Mononuclear cell (primary cell): ENCODE measurements around the gene GALNT9. TPM values are rescaled to one million over a fixed set of nuclear protein-coding genes. Genes with fewer than 3 reads are reported as not detected.
"Not testable (repeated sequence)": the region's sequence is repeated elsewhere in the genome, so short reads cannot be mapped to it uniquely, and the experiment has no call there.

Source experiments
- H3K27me3 ChIP-seq: 2 replicates; pipeline ENCODE4 v1.6.0; 2011; ENCODE audit warnings: low read length, control low read depth; ENCODE audit not compliant: insufficient read depth
- H3K4me1 ChIP-seq: 2 replicates; pipeline ENCODE4 v1.5.1; 2011; ENCODE audit warnings: mild to moderate bottlenecking, low read length, control low read depth; ENCODE audit not compliant: insufficient read depth
- H3K4me3 ChIP-seq: 2 replicates; pipeline ENCODE4 v1.5.1; 2011; ENCODE audit warnings: mild to moderate bottlenecking, low read length, moderate library complexity
- H3K9me3 ChIP-seq: 2 replicates; pipeline ENCODE4 v1.5.1; 2011; ENCODE audit warnings: low read depth, mild to moderate bottlenecking, control low read depth, low read length
- total RNA-seq: library from RNA; depleted of rRNA; stranded (reverse); fragments of >200 nt; gene quantifications from one replicate; pipeline ENCODE4 v1.2.3, GENCODE V29; 2012

Gene GALNT9
- total RNA-seq, 1 donor = 0.63 TPM

DNA sequence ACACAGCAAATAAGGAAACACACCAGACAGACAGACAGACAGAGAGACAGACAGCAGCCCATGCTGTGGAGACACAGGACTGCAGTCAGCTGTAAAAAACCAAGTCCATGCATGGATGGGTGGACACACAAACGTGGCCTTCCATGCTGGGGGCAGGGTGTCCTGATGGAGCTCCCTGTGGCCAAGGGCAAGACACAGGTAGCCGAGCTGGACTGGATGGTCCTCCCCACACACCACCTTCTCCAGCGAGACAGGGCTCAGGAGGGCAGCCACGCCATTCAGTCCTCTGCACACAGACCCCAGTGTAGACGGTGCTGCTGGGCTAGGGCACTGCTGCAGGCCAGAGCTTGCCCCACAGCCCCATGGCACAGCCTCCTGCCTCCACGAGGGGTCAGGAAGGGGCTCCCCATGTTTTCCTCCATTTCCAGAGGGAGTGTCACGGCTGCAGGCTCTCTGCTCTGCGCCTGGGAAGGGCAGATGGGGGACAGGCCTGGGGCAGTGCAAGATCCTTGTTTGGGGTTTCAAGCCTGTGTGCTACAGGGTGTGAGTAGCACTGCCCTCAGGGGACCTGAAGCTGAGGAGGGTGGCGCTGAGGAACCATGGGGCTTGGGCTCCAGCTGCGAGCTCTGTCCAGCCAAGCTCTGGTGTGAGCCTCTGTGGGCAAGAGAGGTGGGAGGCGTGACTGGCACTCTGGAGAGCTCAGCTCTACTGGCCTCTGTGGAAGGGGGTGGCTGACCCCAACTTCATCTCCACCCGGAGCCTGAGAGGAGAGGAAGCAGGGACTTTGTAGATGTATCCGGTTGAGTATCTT lies 67.9 kb downstream of the GALNT9 start:
- Histone ChIP-seq H3K4me1 (no peaks in the 10 kb centered on the region), H3K9me3 (no peaks in the 10 kb centered on the region), H3K27me3 (no peaks in the 10 kb centered on the region), H3K4me3 (no peak overlapping the region)

DNA sequence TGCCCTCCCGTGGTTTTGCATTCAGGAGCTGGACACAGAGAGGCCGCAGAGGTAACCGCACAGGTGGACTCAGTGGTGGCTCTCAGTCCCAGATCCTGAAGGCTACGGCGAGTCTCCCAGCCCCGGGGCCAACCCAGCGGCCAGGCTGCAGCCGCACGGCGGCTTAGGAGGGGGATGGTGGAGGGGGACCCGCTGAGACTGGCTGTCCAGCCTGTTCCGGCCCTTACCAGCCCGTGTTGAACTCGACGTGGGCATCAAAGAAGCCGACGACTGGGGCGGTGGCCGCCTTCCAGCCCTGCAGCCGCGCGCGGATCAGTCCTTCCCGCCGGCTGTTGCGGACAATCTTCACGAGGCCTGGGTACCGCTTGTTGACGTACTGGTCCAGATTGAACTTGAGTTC lies 68.7 kb downstream of the GALNT9 start:
- no peaks in the 10 kb centered on the region for H3K4me1 ChIP-seq
- H3K9me3 ChIP-seq = no peaks in the 10 kb centered on the region
- no peaks in the 10 kb centered on the region for H3K27me3 ChIP-seq
- H3K4me3 ChIP-seq = no peak overlapping the region

DNA sequence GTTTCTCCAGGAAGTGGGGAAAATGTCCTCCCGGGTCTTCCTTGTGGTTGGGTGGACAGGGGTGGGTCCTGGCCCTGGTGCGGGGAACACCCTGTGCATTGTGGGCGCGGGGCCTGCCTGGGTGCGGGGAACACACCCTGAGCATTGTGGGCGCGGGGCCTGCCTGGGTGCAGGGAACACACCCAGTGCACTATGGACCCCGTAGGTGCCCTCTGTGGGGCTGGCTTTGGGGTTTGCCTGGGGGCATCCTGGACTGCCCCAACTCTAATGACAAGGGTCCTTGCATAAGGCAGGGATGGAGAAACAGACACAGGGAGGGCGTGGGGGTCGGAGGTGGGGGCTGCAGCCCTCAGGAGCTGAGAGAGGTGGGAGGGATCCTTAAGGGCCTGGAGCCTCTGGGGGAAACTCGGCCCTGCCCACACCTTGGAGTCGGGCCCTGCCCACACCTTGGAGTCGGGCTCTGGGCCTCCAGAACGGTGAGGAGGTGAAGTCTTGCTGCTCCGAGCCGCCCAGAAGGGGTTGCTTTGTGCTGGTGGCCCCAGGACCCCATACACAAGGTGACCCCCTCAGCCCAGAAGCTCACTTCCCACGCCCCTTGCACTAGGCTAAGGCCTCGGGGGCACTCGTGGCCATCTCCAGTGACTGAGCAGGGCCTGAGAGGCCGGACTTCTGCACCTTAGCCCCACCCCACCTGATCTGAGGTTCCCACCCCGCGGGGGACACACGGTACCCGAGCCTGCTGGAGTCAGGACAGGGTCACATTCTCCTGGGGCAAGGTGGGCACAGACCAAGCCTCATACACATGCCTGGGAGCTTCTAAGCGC lies 69.3 kb downstream of the GALNT9 start:
- no peaks in the 10 kb centered on the region for H3K4me1 ChIP-seq
- no peaks in the 10 kb centered on the region for H3K27me3 ChIP-seq
- no peaks in the 10 kb centered on the region for H3K9me3 ChIP-seq
- H3K4me3 ChIP-seq = no peak overlapping the region

DNA sequence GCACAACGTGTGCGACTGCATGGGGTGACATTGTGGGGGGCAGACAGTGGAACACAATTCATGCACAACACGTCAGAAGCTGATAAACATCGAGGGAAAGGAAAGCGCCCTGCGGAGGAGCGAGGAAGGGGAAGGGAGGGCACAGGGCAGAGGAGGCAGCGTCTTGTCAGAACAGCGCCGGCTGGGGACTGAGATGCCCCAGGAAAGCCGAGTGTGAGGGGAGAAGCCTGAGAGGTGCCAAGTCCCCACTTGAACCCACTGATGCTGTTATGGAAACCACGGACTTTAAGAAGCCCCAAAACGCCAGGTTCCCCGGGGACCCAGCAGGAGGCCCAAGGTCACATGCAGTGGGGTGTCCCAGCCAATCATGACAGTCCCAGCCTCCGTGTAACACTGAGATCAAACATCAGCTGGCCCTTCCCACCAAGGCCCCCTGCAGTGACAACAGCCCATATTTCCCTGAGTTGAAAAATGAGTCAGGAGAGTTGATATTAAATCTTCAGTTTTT lies 70.0 kb downstream of the GALNT9 start:
- H3K27me3 ChIP-seq = no peaks in the 10 kb centered on the region
- H3K4me3 ChIP-seq = no peak overlapping the region
- no peaks in the 10 kb centered on the region for H3K4me1 ChIP-seq
- H3K9me3 ChIP-seq = no peaks in the 10 kb centered on the region

DNA sequence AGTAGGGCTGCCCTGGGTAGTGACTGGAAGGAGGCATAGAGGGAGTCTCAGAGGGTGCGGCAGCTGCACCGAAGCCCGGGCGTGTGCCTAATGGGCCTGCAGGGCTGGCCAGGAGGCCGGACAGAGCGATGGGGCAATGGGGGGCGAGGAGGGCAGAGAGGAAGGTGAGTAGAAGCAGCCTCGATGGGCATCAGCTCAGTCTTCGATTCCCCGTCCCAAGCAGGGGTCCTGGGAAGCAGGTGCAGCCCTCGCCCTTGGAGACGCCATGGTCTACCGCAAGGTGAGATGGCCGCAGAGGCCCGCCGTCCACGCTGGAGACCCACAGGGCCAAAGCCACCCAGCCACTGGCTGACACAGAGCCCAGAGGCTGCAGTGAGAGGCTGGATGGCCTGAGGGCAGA lies 70.8 kb downstream of the GALNT9 start:
- no peak overlapping the region for H3K4me3 ChIP-seq
- H3K4me1 ChIP-seq = no peaks in the 10 kb centered on the region
- H3K27me3 ChIP-seq = no peaks in the 10 kb centered on the region
- H3K9me3 ChIP-seq = no peaks in the 10 kb centered on the region

DNA sequence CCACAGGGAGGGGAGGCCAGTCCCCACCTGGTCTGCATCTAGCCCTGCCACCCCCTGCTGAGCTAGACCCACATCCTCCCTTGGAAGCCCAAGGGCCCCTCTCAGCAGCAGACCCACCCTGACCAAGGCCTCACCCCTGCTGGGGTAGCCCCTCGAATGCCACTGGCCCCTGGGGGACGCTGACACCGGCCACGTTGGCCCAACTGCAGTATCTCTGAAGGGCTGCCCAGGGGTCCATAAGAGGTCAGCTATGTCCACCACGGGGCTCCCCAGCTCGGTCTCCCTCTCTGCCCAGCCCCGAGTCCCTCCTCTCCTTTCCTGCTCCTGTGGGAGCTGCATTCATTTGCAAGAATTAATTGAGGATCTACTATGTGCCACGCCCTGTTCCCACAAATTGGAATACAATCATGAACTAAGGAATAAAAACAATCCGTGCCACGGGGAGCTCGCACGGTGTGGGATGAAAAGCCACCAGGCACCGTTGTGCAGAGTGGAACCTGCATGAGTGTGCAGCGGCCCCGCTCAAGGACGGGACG lies 71.4 kb downstream of the GALNT9 start:
- H3K9me3 ChIP-seq = no peaks in the 10 kb centered on the region
- no peaks in the 10 kb centered on the region for H3K27me3 ChIP-seq
- no peak overlapping the region for H3K4me3 ChIP-seq
- H3K4me1 ChIP-seq = no peaks in the 10 kb centered on the region

DNA sequence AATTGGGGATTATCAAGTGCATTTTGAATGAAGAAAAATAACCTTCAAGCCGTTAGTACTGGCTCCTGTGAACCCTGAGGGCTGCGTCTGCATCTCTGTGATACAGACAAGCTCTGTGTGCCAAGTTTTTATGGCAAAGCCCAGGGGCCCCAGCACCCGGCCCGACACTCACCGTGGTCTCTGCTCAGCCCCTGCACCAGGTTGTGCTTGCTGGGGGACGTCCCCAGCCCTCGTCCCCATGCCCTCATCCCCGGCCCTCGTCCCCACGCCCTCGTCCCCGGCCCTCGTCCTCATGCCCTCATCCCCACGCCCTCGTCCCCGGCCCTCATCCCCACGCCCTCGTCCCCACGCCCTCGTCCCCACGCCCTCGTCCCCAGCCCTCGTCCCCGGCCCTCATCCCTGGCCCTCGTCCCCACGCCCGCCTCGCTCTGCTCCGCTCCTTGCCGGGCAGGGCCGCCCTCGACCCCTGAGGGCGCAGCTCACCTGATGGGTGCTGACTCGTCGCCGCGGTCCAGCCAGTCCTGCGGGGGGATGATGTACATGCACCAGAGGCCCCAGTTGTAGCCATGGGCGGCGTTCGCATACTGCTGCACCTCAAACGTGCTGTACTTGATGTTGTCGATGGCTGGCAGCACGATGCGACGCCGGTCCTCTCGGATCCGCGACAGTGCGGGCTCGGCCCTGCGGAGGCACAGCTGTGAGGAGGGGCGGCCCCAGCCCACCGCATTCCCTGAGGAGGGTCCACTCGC lies 72.0 kb downstream of the GALNT9 start:
- Histone ChIP-seq H3K4me1 (no peaks in the 10 kb centered on the region), H3K9me3 (no peaks in the 10 kb centered on the region)

GRCh38 chr12:132256646-132257045 lies 72.7 kb downstream of the GALNT9 start:
- Histone ChIP-seq H3K9me3 (no peaks in the 10 kb centered on the region), H3K4me3 (no peak overlapping the region), H3K4me1 (no peaks in the 10 kb centered on the region), H3K27me3 (no peaks in the 10 kb centered on the region)

More for the DNA sequence above, 72.0 kb downstream of the GALNT9 start:
- Histone ChIP-seq H3K27me3 (no peaks in the 10 kb centered on the region), H3K4me3 (no peak overlapping the region)

DNA sequence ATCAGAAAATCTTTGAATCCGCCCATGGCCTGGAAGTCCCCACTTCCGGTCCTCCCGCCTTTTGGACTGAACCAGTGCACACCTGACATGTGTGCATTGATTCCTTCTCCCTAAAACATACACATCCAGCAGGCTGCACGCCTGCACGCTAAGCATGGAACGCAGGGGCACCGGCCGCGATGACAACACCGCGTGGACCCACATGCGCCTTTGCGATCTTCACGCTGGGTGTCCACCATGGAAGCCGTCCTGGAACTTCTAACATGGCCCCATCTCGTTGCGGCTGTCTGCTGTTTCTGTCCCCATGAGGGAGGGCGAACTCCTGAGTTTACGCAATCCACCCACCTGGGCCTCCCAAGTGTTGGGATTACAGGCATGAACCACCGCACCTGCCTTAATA lies 73.7 kb downstream of the GALNT9 start:
- H3K9me3 ChIP-seq = no peaks in the 10 kb centered on the region
- H3K27me3 ChIP-seq = no peaks in the 10 kb centered on the region
- H3K4me1 ChIP-seq = no peaks in the 10 kb centered on the region

GRCh38 chr12:132253698-132254480 lies 75.5 kb downstream of the GALNT9 start:
- Histone ChIP-seq H3K9me3 (no peaks in the 10 kb centered on the region), H3K4me1 (no peaks in the 10 kb centered on the region), H3K27me3 (no peaks in the 10 kb centered on the region), H3K4me3 (no peak overlapping the region)

More for the DNA sequence above, 73.7 kb downstream of the GALNT9 start:
- no peak overlapping the region for H3K4me3 ChIP-seq

DNA sequence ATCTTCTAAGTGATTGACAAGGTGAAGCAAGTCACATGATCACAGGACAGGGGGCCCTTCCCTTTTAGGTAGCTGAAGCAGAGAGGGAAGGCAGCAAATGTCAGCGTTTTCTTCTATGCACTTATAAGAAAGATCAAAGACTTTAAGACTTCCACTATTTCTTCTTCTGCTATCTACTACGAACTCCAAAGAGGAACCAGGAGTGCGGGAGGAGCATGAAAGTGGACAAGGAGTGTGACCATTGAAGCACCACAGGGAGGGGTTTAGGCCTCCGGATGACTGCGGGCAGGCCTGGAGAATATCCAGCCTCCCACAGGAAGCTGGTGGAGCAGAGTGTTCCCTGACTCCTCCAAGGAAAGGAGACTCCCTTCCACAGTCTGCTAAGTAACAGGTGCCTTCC lies 76.4 kb downstream of the GALNT9 start:
- not testable (repeated sequence) for H3K27me3 ChIP-seq, H3K4me3 ChIP-seq, H3K9me3 ChIP-seq, H3K4me1 ChIP-seq

DNA sequence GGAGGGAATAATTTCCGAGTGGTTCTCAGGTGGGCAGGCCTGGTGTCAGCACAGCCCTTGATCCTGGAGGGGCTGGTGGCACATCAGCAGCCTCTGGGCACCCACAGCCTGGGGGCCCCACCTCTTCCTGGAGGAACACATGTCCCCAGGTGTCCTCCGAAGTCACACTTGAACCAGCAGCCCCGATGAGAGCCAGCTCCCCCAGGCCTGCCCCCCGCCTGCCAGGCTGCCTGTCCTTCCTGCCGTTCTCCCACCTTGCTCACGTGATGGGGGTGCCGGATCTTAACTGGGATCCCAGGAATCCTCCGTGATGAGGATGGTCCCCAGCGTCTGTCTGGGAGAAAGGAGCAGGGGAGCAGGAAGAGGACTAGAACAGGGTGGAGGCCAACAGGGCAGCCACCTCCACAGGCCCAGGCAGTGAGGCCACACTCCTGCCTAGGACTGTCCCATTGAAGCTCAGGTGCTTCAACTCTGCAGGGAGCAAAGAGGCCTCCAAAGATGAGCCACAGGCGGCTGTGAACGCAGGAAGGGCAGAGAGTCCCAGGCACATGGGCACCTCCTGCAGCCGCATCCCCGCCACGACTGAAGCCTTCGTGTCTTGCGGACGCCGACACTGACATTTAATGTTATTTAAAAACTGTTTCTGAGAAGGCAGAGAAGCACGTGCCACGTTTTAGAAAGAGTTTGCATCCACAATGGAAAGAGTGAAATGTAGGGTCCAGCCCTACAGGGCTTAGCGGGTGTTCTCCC lies 77.5 kb downstream of the GALNT9 start:
- Histone ChIP-seq H3K27me3 (no peaks in the 10 kb centered on the region), H3K4me1 (no peaks in the 10 kb centered on the region), H3K9me3 (no peaks in the 10 kb centered on the region), H3K4me3 (no peak overlapping the region)

- no peaks in the 10 kb centered on the region for H3K4me1 ChIP-seq
- H3K9me3 ChIP-seq = no peaks in the 10 kb centered on the region
- no peak overlapping the region for H3K4me3 ChIP-seq
- H3K27me3 ChIP-seq = no peaks in the 10 kb centered on the region
Measured at GRCh38 chr12:132251310-132251709, 78.1 kb downstream of the GALNT9 start.
